ENCODE measurements around the gene ZNF302.

The ZNF302 gene

DNA sequence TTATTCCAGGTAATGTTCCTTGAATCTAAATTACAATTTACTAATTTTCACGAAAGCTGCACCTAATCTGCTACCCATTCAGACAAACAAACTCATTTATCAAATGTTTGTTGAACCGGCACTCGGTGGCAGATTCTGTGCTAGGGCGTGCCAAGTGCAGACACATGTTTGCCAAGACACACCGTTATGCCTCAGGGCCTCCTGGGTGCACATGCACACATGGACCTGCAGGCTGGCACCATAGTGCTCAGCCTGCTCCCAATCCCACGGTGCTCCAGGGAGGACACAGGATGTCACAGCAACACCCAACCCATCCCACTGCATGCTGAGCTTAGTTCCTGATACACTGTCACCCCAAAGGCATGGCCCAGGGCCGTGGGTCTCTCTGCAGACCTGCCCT is 8.2 kb upstream of the ZNF302 start:
- 97% methylated on average over 6 of the region's 7 CpGs for WGBS (ENCODE audit: insufficient coverage)
- Histone ChIP-seq H3K9me3 (ENCODE audit: control extremely low read depth in 1 of 5, control insufficient read depth in 4 of 5, insufficient read depth in 2 of 5, low read depth in 1 of 5, low read length in 4 of 5) (peaks cover 0 to 2% (median 0%) of the 10 kb centered on the region in 5 experiments), H3K27ac (ENCODE audit: insufficient read depth in 1 of 2, low read depth in 1 of 2, low read length in 2 of 2, poor library complexity in 1 of 2, severe bottlenecking in 2 of 2) (no peak overlapping the region), H3K4me3 (ENCODE audit: control insufficient read depth in 1 of 7, extremely low read depth in 1 of 7, insufficient read depth in 4 of 7, low read depth in 2 of 7, low read length in 6 of 7) (no peak overlapping the region), H3K27me3 (replicated peaks in 2 of 5; ENCODE audit: control insufficient read depth in 4 of 5, insufficient read depth in 5 of 5, low read length in 4 of 5) (peaks cover 0 to 6% (median 0%) of the 10 kb centered on the region in 5 experiments), H3K4me1 (ENCODE audit: control extremely low read depth in 1 of 4, control insufficient read depth in 4 of 4, insufficient read depth in 4 of 4, low read length in 3 of 4) (no peaks in the 10 kb centered on the region), H3K36me3 (ENCODE audit: control insufficient read depth in 4 of 4, insufficient read depth in 4 of 4, low read length in 3 of 4) (no peaks in the 10 kb centered on the region)
- POLR2A ChIA-PET = no interaction called here
- DNase-seq = no peak
- CTCF ChIA-PET = no interaction called here

DNA sequence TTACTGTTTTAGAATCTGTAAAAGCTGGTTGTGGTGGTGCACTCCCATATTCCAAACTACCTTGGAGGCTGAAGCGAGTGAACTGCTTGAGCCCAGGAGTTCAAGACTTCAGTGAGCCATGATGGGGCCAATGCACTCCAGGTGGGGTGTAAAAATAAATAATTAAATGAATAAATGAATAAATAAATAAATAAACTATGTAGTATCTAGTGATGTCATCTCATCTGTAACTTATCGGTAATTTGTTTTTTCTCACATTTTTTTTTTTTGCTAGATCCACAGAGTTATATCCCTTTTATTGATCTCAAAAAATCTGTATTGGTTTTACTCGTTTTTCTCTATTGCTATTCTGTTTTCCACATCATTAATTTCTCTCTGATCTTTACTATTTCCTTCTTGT is 5.5 kb upstream of the ZNF302 start:
- Histone ChIP-seq H3K27ac (ENCODE audit: insufficient read depth in 1 of 2, low read depth in 1 of 2, low read length in 2 of 2, poor library complexity in 1 of 2, severe bottlenecking in 2 of 2) (no peak overlapping the region), H3K4me3 (ENCODE audit: control insufficient read depth in 1 of 7, extremely low read depth in 1 of 7, insufficient read depth in 4 of 7, low read depth in 2 of 7, low read length in 6 of 7) (no peak overlapping the region), H3K4me1 (ENCODE audit: control extremely low read depth in 1 of 4, control insufficient read depth in 4 of 4, insufficient read depth in 4 of 4, low read length in 3 of 4) (peaks cover 0 to 8% (median 3%) of the 10 kb centered on the region in 4 experiments), H3K36me3 (ENCODE audit: control insufficient read depth in 4 of 4, insufficient read depth in 4 of 4, low read length in 3 of 4) (no peaks in the 10 kb centered on the region), H3K27me3 (replicated peaks in 2 of 5; ENCODE audit: control insufficient read depth in 4 of 5, insufficient read depth in 5 of 5, low read length in 4 of 5) (peaks cover 0 to 11% (median 0%) of the 10 kb centered on the region in 5 experiments), H3K9me3 (ENCODE audit: control extremely low read depth in 1 of 5, control insufficient read depth in 4 of 5, insufficient read depth in 2 of 5, low read depth in 1 of 5, low read length in 4 of 5) (peaks cover 0 to 9% (median 4%) of the 10 kb centered on the region in 5 experiments)
- CTCF ChIA-PET = no interaction called here
- WGBS (ENCODE audit: insufficient coverage) = no CpG with 5 or more reads among the region's 3 CpGs
- DNase-seq = no peak
- POLR2A ChIA-PET = no interaction called here

DNA sequence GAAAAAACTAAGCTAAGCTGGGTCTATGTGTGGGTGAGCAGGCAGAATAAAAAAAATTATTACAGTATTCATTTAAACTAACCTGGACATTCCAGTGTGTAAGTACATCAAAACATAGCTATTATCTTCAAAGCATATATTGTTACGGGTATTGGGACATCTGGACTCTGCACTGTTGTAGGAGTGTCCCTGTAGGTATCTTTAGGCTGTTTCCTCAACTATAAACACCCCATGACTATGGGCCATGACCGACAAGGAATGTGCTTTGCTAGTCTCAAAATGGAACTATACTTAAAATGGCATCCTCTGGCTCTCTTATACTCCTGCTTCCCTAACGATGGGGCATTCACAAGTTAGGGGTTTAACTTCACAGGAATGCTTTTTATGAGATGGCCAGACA is 3.9 kb upstream of the ZNF302 start:
- H3K4me3 ChIP-seq (ENCODE audit: control insufficient read depth in 1 of 7, extremely low read depth in 1 of 7, insufficient read depth in 4 of 7, low read depth in 2 of 7, low read length in 6 of 7) = no peak overlapping the region
- H3K27ac ChIP-seq (ENCODE audit: insufficient read depth in 1 of 2, low read depth in 1 of 2, low read length in 2 of 2, poor library complexity in 1 of 2, severe bottlenecking in 2 of 2) = no peak overlapping the region
- CTCF ChIA-PET = interaction anchor here (0.7 to 1.1 kb wide), 3 partner anchors 10 to 33 kb away, joined by 3 to 4 read pairs (median 3); no protein-coding TSS in a partner anchor
- DNase-seq = no peak
- H3K9me3 ChIP-seq (ENCODE audit: control extremely low read depth in 1 of 5, control insufficient read depth in 4 of 5, insufficient read depth in 2 of 5, low read depth in 1 of 5, low read length in 4 of 5) = peaks cover 0 to 12% (median 5%) of the 10 kb centered on the region in 5 experiments
- H3K36me3 ChIP-seq (ENCODE audit: control insufficient read depth in 4 of 4, insufficient read depth in 4 of 4, low read length in 3 of 4) = peaks cover 0 to 2% (median 0%) of the 10 kb centered on the region in 4 experiments
- POLR2A ChIA-PET = no interaction called here
- 81% methylated on average over 2 of the region's 3 CpGs for WGBS (ENCODE audit: insufficient coverage)
- peaks cover 0 to 11% (median 0%) of the 10 kb centered on the region in 5 experiments for H3K27me3 ChIP-seq (replicated peaks in 2 of 5; ENCODE audit: control insufficient read depth in 4 of 5, insufficient read depth in 5 of 5, low read length in 4 of 5)
- H3K4me1 ChIP-seq (ENCODE audit: control extremely low read depth in 1 of 4, control insufficient read depth in 4 of 4, insufficient read depth in 4 of 4, low read length in 3 of 4) = peaks cover 0 to 15% (median 6%) of the 10 kb centered on the region in 4 experiments

GRCh38 chr19:34675250-34675649 is 2.2 kb upstream of the ZNF302 start:
- CTCF ChIA-PET = no interaction called here

GRCh38 chr19:34675919-34676318 is 1.6 kb upstream of the ZNF302 start:
- ChIA-PET POLR2A (no interaction called here), CTCF (no interaction called here)
- WGBS (ENCODE audit: insufficient coverage) = 94% methylated on average over 9 of the region's 9 CpGs
- Histone ChIP-seq H3K36me3 (ENCODE audit: control insufficient read depth in 4 of 4, insufficient read depth in 4 of 4, low read length in 3 of 4) (peaks cover 5 to 21% (median 19%) of the 10 kb centered on the region in 4 experiments), H3K9me3 (ENCODE audit: control extremely low read depth in 1 of 5, control insufficient read depth in 4 of 5, insufficient read depth in 2 of 5, low read depth in 1 of 5, low read length in 4 of 5) (peaks cover 0 to 33% (median 17%) of the 10 kb centered on the region in 5 experiments), H3K27ac (ENCODE audit: insufficient read depth in 1 of 2, low read depth in 1 of 2, low read length in 2 of 2, poor library complexity in 1 of 2, severe bottlenecking in 2 of 2) (no peak overlapping the region), H3K4me3 (ENCODE audit: control insufficient read depth in 1 of 7, extremely low read depth in 1 of 7, insufficient read depth in 4 of 7, low read depth in 2 of 7, low read length in 6 of 7) (peak overlapping the region in 1 of 7 experiments; percentile 88), H3K4me1 (ENCODE audit: control extremely low read depth in 1 of 4, control insufficient read depth in 4 of 4, insufficient read depth in 4 of 4, low read length in 3 of 4) (peaks cover 0 to 17% (median 6%) of the 10 kb centered on the region in 4 experiments), H3K27me3 (replicated peaks in 2 of 5; ENCODE audit: control insufficient read depth in 4 of 5, insufficient read depth in 5 of 5, low read length in 4 of 5) (peaks cover 0 to 11% (median 0%) of the 10 kb centered on the region in 5 experiments)
- DNase-seq = no peak

More at GRCh38 chr19:34675250-34675649, 2.2 kb upstream of the ZNF302 start:
- no peak overlapping the region for H3K27ac ChIP-seq (ENCODE audit: insufficient read depth in 1 of 2, low read depth in 1 of 2, low read length in 2 of 2, poor library complexity in 1 of 2, severe bottlenecking in 2 of 2)
- POLR2A ChIA-PET = no interaction called here
- no peak overlapping the region for H3K4me3 ChIP-seq (ENCODE audit: control insufficient read depth in 1 of 7, extremely low read depth in 1 of 7, insufficient read depth in 4 of 7, low read depth in 2 of 7, low read length in 6 of 7)
- H3K36me3 ChIP-seq (ENCODE audit: control insufficient read depth in 4 of 4, insufficient read depth in 4 of 4, low read length in 3 of 4) = peaks cover 2 to 18% (median 15%) of the 10 kb centered on the region in 4 experiments
- WGBS (ENCODE audit: insufficient coverage) = 92% methylated on average over 2 of the region's 3 CpGs
- peaks cover 0 to 28% (median 17%) of the 10 kb centered on the region in 5 experiments for H3K9me3 ChIP-seq (ENCODE audit: control extremely low read depth in 1 of 5, control insufficient read depth in 4 of 5, insufficient read depth in 2 of 5, low read depth in 1 of 5, low read length in 4 of 5)
- H3K4me1 ChIP-seq (ENCODE audit: control extremely low read depth in 1 of 4, control insufficient read depth in 4 of 4, insufficient read depth in 4 of 4, low read length in 3 of 4) = peaks cover 0 to 17% (median 6%) of the 10 kb centered on the region in 4 experiments
- no peak for DNase-seq
- peaks cover 0 to 11% (median 0%) of the 10 kb centered on the region in 5 experiments for H3K27me3 ChIP-seq (replicated peaks in 2 of 5; ENCODE audit: control insufficient read depth in 4 of 5, insufficient read depth in 5 of 5, low read length in 4 of 5)

GRCh38 chr19:34676697-34677385 is 637 bp upstream of the ZNF302 start, which contains the start of gene SCGB2B2:
Gene SCGB2B2, minus strand, starts transcription at chr19:34677159. Its CDS starts 82,596 bp downstream, at chr19:34594563.
- H3K4me1 ChIP-seq (ENCODE audit: control extremely low read depth in 1 of 4, control insufficient read depth in 4 of 4, insufficient read depth in 4 of 4, low read length in 3 of 4) = peaks cover 0 to 17% (median 6%) of the 10 kb centered on the region in 4 experiments
- WGBS (ENCODE audit: insufficient coverage) = under 1% methylated on average over 24 of the region's 26 CpGs
- ChIA-PET CTCF (no interaction called here), POLR2A (no interaction called here)
- H3K36me3 ChIP-seq (ENCODE audit: control insufficient read depth in 4 of 4, insufficient read depth in 4 of 4, low read length in 3 of 4) = peaks cover 9 to 30% (median 26%) of the 10 kb centered on the region in 4 experiments
- peak within 1 kb of the TSS; percentile 74 to 89 (median 83) for H3K4me3 ChIP-seq (ENCODE audit: control insufficient read depth in 1 of 7, extremely low read depth in 1 of 7, insufficient read depth in 4 of 7, low read depth in 2 of 7, low read length in 6 of 7)
- H3K27me3 ChIP-seq (replicated peaks in 2 of 5; ENCODE audit: control insufficient read depth in 4 of 5, insufficient read depth in 5 of 5, low read length in 4 of 5) = peaks cover 0 to 11% (median 0%) of the 10 kb centered on the region in 5 experiments
- DNase-seq = peak; percentile 89 to 93 (median 90)
- H3K27ac ChIP-seq (ENCODE audit: insufficient read depth in 1 of 2, low read depth in 1 of 2, low read length in 2 of 2, poor library complexity in 1 of 2, severe bottlenecking in 2 of 2) = peak within 1 kb of the TSS; percentile 93 to 96
- peaks cover 3 to 41% (median 22%) of the 10 kb centered on the region in 5 experiments for H3K9me3 ChIP-seq (ENCODE audit: control extremely low read depth in 1 of 5, control insufficient read depth in 4 of 5, insufficient read depth in 2 of 5, low read depth in 1 of 5, low read length in 4 of 5)

DNA sequence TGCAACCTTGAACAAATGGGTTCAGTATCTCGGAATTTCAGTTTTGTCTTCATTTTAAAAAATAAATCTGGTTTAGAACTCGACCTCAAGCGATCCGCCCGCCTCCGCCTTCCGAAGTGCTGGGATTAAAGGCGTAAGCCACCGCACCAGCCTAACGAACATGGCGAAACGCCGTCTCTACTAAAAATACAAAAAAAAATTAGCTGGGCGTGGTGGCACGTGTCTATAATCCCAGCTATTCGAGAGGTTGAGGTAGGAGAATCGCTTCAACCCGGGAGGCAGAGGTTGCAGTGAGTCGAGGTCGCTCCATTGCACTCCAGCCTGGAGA is 571 bp downstream of the ZNF302 start:
- Histone ChIP-seq H3K36me3 (ENCODE audit: control insufficient read depth in 4 of 4, insufficient read depth in 4 of 4, low read length in 3 of 4) (peaks cover 11 to 42% (median 35%) of the 10 kb centered on the region in 4 experiments), H3K27ac (ENCODE audit: insufficient read depth in 1 of 2, low read depth in 1 of 2, low read length in 2 of 2, poor library complexity in 1 of 2, severe bottlenecking in 2 of 2) (peak overlapping the region; percentile 93 to 96), H3K9me3 (ENCODE audit: control extremely low read depth in 1 of 5, control insufficient read depth in 4 of 5, insufficient read depth in 2 of 5, low read depth in 1 of 5, low read length in 4 of 5) (peaks cover 4 to 51% (median 29%) of the 10 kb centered on the region in 5 experiments), H3K27me3 (replicated peaks in 2 of 5; ENCODE audit: control insufficient read depth in 4 of 5, insufficient read depth in 5 of 5, low read length in 4 of 5) (peaks cover 0 to 10% (median 0%) of the 10 kb centered on the region in 5 experiments), H3K4me3 (ENCODE audit: control insufficient read depth in 1 of 7, extremely low read depth in 1 of 7, insufficient read depth in 4 of 7, low read depth in 2 of 7, low read length in 6 of 7) (peak overlapping the region; percentile 74 to 89 (median 83)), H3K4me1 (ENCODE audit: control extremely low read depth in 1 of 4, control insufficient read depth in 4 of 4, insufficient read depth in 4 of 4, low read length in 3 of 4) (peaks cover 0 to 17% (median 6%) of the 10 kb centered on the region in 4 experiments)
- WGBS (ENCODE audit: insufficient coverage) = 3% methylated on average over 7 of the region's 20 CpGs
- DNase-seq = no peak
- POLR2A ChIA-PET = interaction anchor here (0.6 to 0.7 kb wide), 3 partner anchors 323 to 771 kb away, joined by 3 to 4 read pairs (median 3); no protein-coding TSS in a partner anchor
- CTCF ChIA-PET = interaction anchor here (1.3 kb wide), 1 partner anchor 38 kb away, joined by 4 read pairs; no protein-coding TSS in a partner anchor
